HG03378 (cell line): ENCODE results near the gene SLC12A7.

Source experiments
- ATAC-seq: cut with Tn5 transposase; IDR thresholded peaks from one replicate; pipeline ENCODE4 v1.9.1; 2021; ENCODE audit warnings: mild to moderate bottlenecking, moderate library complexity; ENCODE audit not compliant: unreplicated experiment

Gene SLC12A7

DNA sequence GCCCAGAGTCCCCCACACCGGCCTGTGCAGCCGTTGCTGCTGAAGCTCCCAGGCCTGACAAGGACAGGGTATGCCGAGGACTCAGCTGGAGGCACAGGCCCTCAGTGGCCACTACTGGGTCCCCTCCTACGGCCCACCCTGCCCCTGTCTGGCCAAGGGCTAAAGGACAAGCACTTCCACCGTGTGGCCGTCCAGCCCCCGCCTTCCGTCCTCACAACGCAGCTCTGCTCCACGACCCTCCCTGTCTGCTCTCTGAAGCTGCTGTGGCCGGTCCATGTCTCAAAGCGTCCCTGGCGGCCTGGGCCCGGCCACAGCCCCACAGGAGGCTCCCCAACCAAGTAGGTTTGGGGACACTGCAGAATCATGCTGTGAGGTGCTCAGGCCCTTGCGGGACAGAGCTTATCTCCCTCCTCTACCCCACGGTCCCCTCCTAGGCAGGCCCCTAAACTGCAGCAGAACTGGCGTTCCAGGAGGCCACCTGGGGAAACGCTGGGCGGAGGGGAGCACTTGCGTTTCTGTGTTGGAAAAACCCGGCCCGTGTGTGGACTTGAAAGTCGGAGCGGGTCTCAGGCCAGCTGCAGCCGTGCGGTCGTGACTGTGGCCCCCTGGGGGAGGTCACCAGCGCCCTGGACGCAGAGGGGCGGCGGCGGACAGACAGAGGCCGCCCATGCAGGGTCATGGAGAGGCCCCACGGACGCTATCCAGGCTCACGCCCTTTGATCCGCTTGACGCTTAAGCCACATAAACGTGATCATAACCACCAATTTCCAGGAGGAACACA lies 57.7 kb downstream of the SLC12A7 start:
- ATAC-seq, result no peak

DNA sequence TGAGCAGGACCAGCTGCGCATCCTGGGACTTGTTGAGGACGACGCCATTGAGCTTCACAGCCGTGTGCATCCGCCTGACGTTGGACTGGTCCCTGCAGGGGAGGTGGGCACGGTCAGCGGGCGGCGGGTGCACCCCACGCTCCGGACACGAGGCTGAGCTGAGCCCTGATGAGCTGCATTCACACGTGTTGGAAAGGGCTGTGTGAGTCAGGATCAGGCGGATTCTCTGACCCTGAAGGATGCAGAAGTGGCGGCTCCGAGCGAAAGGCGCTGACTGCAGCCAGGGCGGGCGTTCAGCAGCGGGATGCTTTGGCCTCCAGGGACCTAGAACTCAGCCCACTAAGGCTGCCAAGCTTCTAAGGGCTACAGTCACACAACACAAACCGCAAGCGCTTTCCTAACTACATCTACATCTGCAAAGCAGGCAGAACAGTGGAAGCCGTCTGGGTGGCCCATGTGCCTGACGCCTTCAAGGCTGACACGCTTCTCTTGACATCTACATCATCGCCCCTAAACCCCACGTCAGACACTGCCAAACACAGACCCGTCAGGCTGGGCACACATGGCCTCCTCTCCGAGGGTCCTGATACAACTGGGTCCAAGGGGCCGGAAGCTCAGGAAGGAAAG lies 58.4 kb downstream of the SLC12A7 start:
- no peak for ATAC-seq

DNA sequence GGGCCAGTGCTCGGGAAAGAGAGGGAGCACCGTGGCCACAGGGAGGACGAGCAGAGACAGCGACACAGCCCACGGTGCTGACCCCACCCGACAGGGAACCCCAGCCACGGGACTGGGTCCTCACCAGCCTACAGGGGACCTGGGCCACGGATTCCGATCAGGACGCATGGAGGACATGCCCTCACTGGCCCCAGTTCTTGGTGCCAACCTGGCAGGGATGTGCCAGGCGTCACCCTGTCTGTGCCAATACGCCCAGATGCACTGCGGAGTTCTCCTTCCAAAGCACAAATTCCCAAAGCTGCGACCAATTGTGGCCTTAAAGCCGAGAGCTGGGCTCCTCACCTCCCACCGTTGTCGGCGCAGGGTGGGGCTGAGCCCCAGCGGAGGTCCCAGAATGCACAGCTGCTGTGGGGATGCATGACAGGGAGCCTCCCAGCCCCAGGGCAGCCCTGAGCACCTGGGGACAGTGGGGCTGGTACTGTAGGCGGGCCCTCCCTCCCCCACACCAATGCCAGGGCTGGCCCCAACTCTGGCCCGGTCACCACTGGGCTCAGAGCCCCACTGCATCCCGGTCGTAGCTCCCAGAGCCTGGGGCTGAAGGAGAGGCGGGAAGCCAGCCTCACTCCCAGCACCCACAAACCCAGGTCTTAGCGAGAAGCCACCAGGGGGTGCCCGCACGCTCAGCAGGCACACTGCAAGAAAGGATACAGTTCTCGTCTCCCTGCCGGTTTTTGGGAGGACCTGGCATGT lies 59.0 kb downstream of the SLC12A7 start:
- no peak for ATAC-seq

DNA sequence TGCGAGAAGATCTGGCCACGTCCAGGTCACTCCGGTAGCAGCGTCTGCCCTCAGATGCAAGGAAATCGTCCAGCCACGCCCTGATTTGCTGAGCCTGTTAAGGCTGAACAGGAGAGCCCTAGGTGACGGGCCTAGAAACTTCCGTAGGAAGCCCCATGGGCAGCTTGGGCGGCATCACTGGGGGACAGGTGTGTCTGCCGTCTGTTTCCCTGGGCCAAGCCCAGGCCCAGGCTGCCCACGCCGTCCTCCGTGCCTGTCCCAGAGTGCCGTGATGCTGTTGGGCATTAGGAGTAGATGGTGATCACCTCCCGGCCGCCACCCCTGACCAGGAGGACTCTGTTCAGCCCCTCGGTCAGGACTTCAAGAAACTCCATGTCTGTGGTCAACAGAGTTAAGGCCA lies 59.8 kb downstream of the SLC12A7 start:
- no peak for ATAC-seq

DNA sequence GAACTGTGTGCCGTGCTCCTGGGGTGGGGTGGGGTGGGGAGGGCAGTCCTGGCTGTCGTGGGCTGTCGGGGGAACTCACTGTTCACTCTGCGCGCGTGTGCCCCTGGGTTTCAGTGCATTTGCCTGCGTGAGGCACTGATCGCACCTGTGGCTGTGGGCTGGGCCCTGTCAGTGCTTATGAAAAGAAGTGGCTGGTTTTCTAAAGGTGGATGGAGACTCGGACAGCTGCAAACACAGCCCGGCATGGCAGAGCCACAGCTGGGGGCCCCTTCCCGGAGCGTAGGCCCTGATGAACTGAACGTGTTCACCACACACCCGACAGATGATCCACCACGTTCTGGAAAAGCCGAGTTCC lies 60.5 kb downstream of the SLC12A7 start:
- no peak for ATAC-seq

DNA sequence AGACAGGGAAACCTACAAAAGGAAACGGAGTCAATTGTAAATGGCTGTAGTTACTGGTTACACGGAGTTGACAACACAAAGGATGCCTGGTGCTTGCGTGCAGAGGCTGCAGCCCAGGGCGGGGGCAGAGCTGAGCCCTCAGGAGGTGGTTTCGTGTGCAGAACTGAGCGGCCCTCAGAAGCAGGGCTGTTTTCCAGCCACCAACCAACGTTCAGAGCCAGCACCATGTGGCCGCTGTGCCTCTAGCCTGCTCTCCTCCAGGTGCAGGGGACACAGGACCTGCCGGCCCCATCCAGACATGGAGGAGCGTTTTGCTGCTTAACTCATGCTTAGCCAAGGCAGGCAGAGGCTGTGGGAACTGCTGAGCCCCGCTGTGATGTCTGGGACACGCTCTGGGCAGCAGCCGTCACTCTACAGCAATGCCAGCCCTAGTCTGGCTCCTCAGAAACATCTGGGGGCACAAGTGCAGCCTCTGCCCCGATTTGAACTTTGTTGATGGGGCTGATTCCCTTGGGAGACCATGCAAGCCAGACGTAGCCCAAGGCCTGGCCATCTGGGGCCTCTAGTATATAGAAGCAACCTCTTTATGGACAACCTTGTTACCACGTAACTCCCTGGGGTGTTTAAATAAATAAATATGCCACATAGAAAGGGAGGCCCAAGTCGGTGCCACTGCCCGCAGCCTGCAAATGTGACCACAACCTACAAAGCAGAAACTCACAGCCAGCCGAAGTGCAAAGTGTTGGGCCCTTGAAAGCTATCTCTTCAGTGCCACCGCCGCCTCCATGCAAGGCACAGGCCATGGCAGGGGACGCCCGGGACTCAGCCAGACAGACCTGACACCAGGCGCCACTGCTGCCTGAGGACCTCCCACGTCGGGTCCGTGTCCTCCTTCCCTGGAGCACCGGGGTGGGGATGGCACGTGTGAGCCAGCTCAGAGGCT lies 61.2 kb downstream of the SLC12A7 start:
- ATAC-seq, result no peak

DNA sequence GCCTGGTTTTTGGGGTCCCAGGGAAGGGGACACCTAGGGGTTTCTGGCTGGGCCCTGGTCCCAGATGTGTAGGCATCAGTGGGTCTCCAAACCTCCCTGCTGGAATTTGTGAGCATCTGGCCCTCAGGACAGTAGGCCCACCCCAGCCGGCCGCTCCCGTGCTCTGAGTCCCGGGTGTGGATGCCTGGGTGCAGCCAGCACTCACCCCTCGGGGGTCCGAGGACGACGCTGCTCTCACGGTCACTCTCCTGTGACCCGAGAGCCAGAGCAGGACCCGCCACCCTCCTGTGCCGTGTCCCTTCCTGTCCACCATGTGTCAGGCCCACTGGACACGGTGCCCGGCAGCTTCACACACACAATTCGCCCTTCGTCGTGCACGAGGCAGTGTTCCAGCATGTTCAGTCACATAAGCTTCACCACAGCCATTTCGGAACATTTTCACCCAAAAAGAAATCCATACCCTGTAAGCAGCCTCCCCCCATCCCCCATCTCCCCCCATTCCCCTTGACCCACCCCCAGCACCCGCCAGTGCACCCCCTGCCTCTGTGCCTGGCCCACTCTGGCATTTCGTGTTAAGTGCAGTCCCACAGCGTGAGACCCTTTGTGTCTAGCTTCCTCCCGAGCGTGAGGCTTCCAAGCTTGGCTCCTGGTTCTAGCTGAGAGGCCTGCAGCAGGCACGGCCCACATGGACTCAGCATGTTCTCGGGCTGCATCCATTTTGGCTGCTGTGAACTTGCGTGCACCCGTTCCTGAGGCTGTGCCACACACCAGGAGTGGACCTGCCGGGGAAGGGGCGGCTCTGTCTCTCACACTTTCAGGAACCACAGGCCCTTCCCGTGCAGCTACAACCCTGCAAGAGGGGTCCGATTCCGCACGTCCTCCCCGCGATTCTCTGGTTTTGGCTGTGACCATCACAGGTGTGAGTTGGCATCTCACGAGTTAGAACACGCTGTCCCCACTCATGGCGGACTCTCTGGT lies 62.7 kb downstream of the SLC12A7 start:
- no peak for ATAC-seq

DNA sequence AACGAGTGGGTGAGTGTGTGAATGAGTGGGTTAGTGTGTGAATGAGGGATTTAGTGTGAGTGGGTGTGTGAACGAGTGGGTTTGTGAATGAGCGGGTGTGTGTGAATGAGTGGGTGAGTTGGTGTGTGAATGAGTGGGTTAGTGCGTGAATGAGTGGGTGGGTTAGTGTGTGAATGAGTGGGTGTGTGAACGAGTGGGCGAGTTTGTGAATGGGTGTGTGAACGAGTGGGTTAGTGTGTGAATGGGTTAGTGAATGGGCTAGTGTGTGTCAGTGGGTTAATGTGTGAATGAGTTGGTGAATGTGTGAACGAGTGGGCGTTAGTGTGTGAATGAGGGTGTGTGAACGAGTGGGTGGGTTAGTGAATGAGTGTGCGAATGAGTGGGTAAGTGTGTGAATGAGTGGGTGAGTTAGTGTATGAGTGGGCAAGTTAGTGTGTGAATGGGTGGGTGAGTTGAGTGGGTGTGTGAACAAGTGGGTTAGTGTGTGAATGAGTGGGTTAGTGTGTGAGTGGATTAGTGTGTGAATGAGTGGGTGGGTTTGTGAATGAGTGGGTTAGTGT lies 63.6 kb downstream of the SLC12A7 start:
- no peak for ATAC-seq

DNA sequence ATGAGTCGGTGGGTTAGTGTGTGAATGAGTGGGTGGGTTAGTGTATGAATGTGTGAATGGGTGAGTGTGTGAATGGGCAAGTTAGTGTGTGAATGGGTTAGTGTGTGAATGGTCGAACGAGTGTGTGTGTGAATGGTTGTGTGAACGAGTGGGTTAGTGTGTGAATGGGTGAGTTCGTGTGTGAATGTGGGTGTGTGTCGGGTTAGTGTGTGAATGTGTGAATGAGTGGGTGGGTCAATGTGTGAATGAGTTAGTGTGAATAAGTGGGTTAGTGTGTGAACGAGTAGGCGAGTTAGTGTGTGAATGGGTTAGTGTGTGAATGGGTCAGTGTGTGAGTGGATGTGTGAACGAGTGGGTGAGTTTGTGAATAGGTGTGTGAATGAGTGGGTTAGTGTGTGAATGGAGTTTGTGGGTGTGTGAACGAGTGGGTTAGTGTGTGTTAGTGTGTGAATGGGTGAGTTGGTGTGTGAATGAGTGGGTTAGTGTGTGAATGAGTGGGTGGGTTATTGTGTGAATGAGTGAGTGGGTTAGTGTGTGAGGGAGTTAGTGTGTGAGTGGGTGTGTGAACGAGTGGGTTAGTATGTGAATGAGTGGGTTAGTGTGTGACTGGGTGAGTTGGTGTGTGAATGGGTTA lies 64.4 kb downstream of the SLC12A7 start:
- ATAC-seq, result no peak

DNA sequence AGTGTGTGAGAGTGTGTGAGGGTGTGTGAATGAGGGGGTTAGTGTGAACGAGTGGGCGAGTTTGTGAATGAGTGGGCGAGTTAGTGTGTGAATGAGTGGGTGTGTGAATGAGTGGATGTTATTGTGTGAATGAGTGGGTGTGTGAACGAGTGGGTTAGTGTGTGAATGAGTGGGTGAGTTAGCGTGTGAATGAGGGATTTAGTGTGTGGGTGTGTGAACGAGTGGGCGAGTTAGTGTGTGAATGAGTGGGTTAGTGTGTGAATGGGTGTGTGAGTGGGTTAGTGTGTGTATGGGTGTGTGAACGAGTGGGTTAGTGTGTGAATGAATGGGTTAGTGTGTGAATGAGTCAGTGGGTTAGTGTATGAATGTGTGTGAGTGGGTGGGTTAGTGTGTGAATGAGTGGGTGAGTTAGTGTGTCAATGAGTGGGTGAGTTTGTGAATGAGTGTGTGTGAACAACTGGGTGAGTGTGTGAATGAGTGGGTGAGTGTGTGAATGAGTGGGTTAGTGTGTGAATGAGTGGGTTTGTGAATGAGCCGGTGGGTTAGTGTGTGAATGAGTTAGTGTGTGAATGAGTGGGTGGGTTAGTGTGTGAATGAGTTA lies 65.8 kb downstream of the SLC12A7 start:
- no peak for ATAC-seq

DNA sequence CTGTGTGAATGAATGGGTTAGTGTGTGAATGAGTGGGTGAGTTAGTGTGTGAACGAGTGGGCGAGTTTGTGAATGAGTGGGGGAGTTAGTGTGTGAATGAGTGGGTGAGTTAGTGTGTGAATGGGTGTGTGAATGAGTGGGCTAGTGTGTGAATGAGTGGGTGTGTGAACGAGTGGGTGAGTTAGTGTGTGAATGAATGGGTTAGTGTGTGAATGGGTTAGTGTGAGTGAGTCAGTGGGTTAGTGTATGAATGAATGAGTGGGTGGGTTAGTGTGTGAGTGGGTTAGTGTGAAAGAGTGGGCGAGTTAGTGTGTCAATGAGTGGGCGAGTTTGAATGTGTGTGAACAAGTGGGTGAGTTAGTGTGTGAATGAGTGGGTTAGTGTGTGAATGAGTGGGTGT lies 67.7 kb downstream of the SLC12A7 start:
- ATAC-seq, result no peak

DNA sequence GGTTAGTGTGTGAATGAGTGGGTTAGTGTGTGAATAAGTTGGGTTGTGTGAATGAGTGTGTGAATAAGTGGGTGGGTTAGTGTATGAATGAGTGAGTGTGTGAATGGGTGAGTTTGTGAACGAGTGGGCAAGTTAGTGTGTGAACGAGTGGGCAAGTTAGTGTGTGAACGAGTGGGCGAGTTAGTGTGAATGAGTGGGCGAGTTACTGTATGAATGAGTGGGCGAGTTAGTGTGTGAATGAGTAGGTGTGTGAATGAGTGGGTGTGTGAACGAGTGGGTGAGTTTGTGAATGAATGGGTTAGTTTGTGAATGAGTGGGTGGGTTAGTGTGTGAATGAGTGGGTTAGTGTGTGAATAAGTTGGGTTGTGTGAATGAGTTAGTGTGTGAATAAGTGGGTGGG lies 68.5 kb downstream of the SLC12A7 start:
- ATAC-seq, result no peak

DNA sequence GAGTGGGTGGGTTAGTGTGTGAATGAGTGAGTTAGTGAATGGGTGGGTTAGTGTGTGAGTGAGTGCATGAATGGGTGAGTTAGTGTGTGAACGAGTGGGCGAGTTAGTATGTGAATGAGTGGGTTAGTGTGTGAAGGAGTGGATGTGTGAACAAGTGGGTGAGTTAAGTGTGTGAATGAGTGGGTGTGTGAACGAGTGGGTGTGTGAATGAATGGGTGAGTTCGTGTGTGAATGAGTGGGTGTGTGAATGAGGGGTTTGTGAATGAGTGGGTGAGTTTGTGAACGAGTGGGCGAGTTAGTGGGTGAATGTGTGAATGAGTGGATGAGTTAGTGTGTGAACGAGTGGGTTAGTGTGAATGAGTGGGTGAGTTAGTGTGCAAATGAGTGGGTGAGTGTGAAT lies 69.2 kb downstream of the SLC12A7 start:
- ATAC-seq, result no peak

DNA sequence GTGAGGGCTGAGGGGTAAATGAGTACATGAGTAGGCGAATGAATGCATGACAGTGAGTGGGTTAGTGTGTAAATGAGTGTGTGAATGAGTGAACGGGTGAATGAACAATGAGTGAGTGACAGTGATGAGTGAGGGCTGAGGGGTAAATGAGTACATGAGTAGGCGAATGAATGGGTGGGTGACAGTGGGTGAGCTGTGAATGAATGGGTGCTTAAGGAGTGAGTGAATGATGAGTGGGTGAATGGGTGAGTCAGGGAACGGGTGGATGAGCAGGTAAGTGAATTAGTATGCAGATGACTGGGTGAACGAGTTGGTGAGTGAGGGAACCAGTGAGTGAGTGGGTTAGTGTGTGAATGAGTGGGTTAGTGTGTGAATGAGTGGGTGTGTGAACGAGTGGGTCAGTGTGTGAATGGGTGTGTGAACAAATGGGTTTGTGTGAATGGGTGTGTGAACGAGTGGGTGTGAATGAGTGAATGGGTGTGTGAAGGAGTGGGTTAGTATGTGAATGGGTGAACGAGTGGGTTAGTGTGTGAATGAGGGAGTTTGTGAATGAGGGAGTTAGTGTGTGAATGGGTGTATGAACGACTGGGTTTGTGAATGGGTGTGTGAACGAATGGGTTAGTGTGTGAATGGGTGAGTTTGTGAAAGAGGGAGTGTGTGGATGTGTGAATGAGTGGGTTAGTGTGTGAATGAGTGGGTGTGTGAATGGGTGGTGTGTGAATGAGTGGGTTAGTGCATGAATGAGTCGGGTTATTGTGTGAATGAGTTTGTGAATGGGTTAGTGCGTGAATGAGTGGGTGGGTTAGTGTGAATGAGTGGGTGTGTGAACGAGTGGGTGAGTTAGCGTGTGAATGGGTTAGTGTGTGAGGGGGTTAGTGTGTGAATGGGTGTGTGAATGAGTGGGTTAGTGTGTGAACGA lies 70.4 kb downstream of the SLC12A7 start:
- ATAC-seq, result no peak

DNA sequence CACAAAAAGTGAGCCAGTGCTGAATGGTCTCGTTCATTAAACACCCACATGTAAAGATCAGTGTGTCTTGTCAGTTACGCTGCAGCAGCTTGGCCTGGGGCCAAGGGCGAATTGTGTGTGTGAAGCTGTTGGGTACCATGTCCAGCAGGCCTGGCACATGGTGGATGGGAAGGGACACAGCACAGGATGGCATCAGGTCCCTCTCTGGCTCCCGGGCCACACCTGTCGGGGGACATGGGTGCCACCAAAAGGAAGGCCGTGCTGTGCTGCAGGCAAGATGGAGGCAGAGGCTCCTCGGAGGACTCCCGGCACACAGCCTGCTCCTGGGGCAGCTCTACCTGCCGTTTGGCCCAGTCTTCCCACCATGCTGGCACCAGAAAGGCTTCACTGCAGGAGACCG lies 71.3 kb downstream of the SLC12A7 start:
- ATAC-seq, result no peak

DNA sequence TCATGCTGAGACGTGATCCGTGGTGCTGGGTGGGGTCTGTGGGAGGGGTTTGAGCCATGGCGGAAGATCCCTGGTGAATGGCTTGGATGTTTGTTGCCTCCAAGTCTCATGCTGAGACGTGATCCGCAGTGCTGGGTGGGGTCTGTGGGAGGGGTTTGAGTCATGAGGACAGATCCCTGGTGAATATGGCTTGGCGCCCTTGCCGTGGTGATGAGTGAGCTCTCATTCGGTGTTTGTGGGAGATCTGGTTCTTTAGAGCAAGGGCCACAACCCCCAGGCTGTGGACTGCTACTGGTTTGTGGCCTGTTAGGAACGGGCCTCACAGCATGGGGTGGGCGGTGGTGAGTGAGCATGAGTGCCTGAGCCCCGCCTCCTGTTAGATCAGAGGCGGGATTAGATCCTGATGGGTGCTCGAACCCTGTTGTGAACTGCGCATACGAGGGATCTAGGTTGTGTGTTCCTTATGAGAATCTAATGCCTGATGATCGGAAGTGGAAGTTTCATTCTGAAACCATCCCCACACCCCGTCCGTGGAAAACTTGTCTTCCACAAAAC lies 72.1 kb downstream of the SLC12A7 start:
- ATAC-seq, result no peak

DNA sequence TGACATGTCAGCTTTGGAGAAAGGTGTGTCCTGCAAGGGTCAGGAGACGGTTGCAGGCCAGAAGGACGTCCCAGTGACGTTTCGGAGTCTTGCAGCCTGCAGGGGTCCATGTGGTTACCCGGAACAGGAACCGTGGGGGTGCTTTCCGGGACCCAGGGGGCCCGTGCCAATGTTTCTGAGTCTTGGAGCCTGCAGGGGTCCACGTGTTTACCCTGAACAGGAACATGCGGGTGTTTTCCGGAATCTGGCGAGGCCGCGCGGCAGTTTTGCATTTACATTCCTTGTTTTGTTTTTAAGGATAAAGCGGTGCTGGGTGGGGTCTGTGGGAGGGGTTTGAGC lies 72.7 kb downstream of the SLC12A7 start:
- ATAC-seq, result no peak
